ENCODE measurements around the gene HCN2.
"Not testable (repeated sequence)": the region's sequence is repeated elsewhere in the genome, so short reads cannot be mapped to it uniquely, and the experiment has no call there.

HCN2 gene

GRCh38 chr19:585146-585545 is 4.5 kb upstream of the HCN2 start:
- not testable (repeated sequence) for DNase-seq (ENCODE audit: low read depth)

- DNase-seq (ENCODE audit: low read depth): no peak
Measured at GRCh38 chr19:585551-586110, 4.0 kb upstream of the HCN2 start.

GRCh38 chr19:588093-588740 is 1.5 kb upstream of the HCN2 start:
- peak; percentile 76 for DNase-seq (ENCODE audit: low read depth)

GRCh38 chr19:588741-589692 is 664 bp upstream of the HCN2 start:
- no peak for DNase-seq (ENCODE audit: low read depth)

GRCh38 chr19:590396-590745 is 690 bp downstream of the HCN2 start:
- no peak for DNase-seq (ENCODE audit: low read depth)

- DNase-seq (ENCODE audit: low read depth): no peak
Measured at GRCh38 chr19:590750-591098, 1.0 kb downstream of the HCN2 start.

GRCh38 chr19:591099-591958 is 1.6 kb downstream of the HCN2 start:
- DNase-seq (ENCODE audit: low read depth): no peak

- DNase-seq (ENCODE audit: low read depth): no peak
Measured at GRCh38 chr19:592101-592500, 2.4 kb downstream of the HCN2 start.

GRCh38 chr19:593055-593454 is 3.4 kb downstream of the HCN2 start:
- no peak for DNase-seq (ENCODE audit: low read depth)

- DNase-seq (ENCODE audit: low read depth): no peak
Measured at GRCh38 chr19:593505-593904, 3.8 kb downstream of the HCN2 start.

GRCh38 chr19:594265-594870 is 4.7 kb downstream of the HCN2 start:
- DNase-seq (ENCODE audit: low read depth): no peak

- DNase-seq (ENCODE audit: low read depth): no peak
Measured at GRCh38 chr19:595326-596262, 5.9 kb downstream of the HCN2 start.

- no peak for DNase-seq (ENCODE audit: low read depth)
Measured at GRCh38 chr19:596263-596655, 6.6 kb downstream of the HCN2 start.

- no peak for DNase-seq (ENCODE audit: low read depth)
Measured at GRCh38 chr19:597406-598315, 8.0 kb downstream of the HCN2 start.

GRCh38 chr19:601310-601709 is 11.6 kb downstream of the HCN2 start:
- DNase-seq (ENCODE audit: low read depth): no peak

- no peak for DNase-seq (ENCODE audit: low read depth)
Measured at GRCh38 chr19:601790-602189, 12.1 kb downstream of the HCN2 start.

GRCh38 chr19:602391-603301 is 13.0 kb downstream of the HCN2 start:
- DNase-seq (ENCODE audit: low read depth): no peak

- DNase-seq (ENCODE audit: low read depth): not testable (repeated sequence)
Measured at GRCh38 chr19:603302-603639, 13.6 kb downstream of the HCN2 start.

GRCh38 chr19:603779-604178 is 14.1 kb downstream of the HCN2 start:
- DNase-seq (ENCODE audit: low read depth): not testable (repeated sequence)
